Esophagus squamous epithelium (tissue), 5 donors: Measurements from ENCODE around the gene ASCL3. TPM values are rescaled to one million over a fixed set of nuclear protein-coding genes. Genes with fewer than 3 reads are reported as not detected.
A peak's percentile ranks its signal among the peaks of the same experiment; 100 is the strongest.

Experiments
- DNase-seq: peaks from one replicate; lab custom pipeline; 2025; lab: John Stamatoyannopoulos, UW
- H3K27ac ChIP-seq, 4 donors: fragments of 200-600 bp; sonication (generic); one replicate each; pipeline ENCODE4 v1.5.1; 2016 to 2019; ENCODE audit warnings: mild to moderate bottlenecking in 1 of 4
- H3K27me3 ChIP-seq, 4 donors: fragments of 200-600 bp; sonication (generic); 1 replicate in 3 of 4; 2 replicates in 1 of 4; pipeline versions ENCODE4 v1.5.1 to v1.6.0; 2017 to 2021; ENCODE audit warnings: antibody characterized with exemption in 1 of 4
- H3K36me3 ChIP-seq, 3 donors: fragments of 200-600 bp; sonication (generic); one replicate each; pipeline ENCODE4 v1.5.1; 2016 to 2019
- H3K4me1 ChIP-seq, 3 donors: fragments of 200-600 bp; sonication (generic); one replicate each; pipeline ENCODE4 v1.5.1; 2017 to 2019
- H3K4me3 ChIP-seq, 4 donors: fragments of 200-600 bp; sonication (generic); 1 replicate in 3 of 4; 2 replicates in 1 of 4; pipeline ENCODE4 v1.5.1; 2016 to 2019; ENCODE audit warnings: mild to moderate bottlenecking in 2 of 4, moderate library complexity in 1 of 4
- H3K9me3 ChIP-seq, 3 donors: fragments of 200-600 bp; sonication (generic); one replicate each; pipeline ENCODE4 v1.5.1; 2016 to 2019
- CTCF ChIP-seq, 6 experiments: fragments of 450-650 bp in 4 of 6; fragments of 200-600 bp in 2 of 6; sonication (generic) in 2 of 6; IDR thresholded peaks; one replicate each; pipeline ENCODE4 v1.5.1; 2016 to 2019; ENCODE audit warnings: antibody characterized with exemption in 6 of 6, mild to moderate bottlenecking in 4 of 6, moderate library complexity in 4 of 6
- POLR2A ChIP-seq, 4 donors: fragments of 450-650 bp; IDR thresholded peaks; one replicate each; pipeline ENCODE4 v1.6.1; 2017; ENCODE audit warnings: antibody characterized with exemption in 4 of 4, mild to moderate bottlenecking in 4 of 4, moderate library complexity in 3 of 4
- WGBS, 2 donors: methylation state at CpG; one replicate each; pipeline ENCODE4 v1.1.5; 2018; 5-methylcytosine and 5-hydroxymethylcytosine counted together
- intact Hi-C: fragments of 100-400 bp; cut with DNase I; formaldehyde crosslinking; loops from one replicate; pipeline ENCODE4 v1.15.0; 2022
- total RNA-seq, 4 donors: library from RNA; depleted of rRNA; stranded (reverse); fragments of >200 nt; gene quantifications; one replicate each; pipeline ENCODE4 v1.1.0, GENCODE V29; 2016
- donor health status: DM: yes; HTN: yes; CAD: no.

Gene ASCL3
- total RNA-seq, 4 donors from 2014 or later: not detected

- peak; percentile 56 for DNase-seq
- peak within 1 kb of the TSS; percentile 92 to 97 (median 96) for H3K27ac ChIP-seq
- no peaks in the 10 kb centered on the region for H3K27me3 ChIP-seq
- peak within 1 kb of the TSS; percentile 92 to 96 (median 94) for H3K4me3 ChIP-seq
- H3K36me3 ChIP-seq: peaks cover 0 to 5% (median 4%) of the 10 kb centered on the region in 3 donors
- 5% methylated on average over 8 of the region's 68 CpGs; no CpG with 5 or more reads in 1 of the 2 donors for WGBS, 2 donors
- intact Hi-C loops: no loop called here
- peaks cover 2 to 71% (median 42%) of the 10 kb centered on the region in 3 donors for H3K4me1 ChIP-seq
- TF ChIP-seq POLR2A (IDR thresholded peaks at IDR 0.05) (peak in 3 of 4 donors; percentile 18 to 61 (median 59)), CTCF (IDR thresholded peaks at IDR 0.05) (peak in 2 of 6 experiments; percentile 6 to 19)
- no peaks in the 10 kb centered on the region for H3K9me3 ChIP-seq
Observed at GRCh38 chr11:8911029-8911823, 31.6 kb downstream of the ASCL3 start, which contains the start of gene AKIP1. TSS of gene AKIP1 (plus strand) at chr11:8911189. CDS start at chr11:8911450, 261 bp downstream.

GRCh38 chr11:8910649-8911026, 32.2 kb downstream of the ASCL3 start:
- no peaks in the 10 kb centered on the region for H3K9me3 ChIP-seq
- no peak for DNase-seq
- H3K36me3 ChIP-seq: no peaks in the 10 kb centered on the region
- intact Hi-C loops: no loop called here
- peak overlapping the region; percentile 92 to 97 (median 96) for H3K27ac ChIP-seq
- 0% methylated on average over 3 of the region's 19 CpGs for WGBS, 2 donors
- TF ChIP-seq CTCF (IDR thresholded peaks at IDR 0.05): no peak
- TF ChIP-seq POLR2A (IDR thresholded peaks at IDR 0.05): no peak
- H3K4me1 ChIP-seq: peaks cover 6 to 77% (median 45%) of the 10 kb centered on the region in 3 donors
- peak overlapping the region; percentile 92 to 96 (median 94) for H3K4me3 ChIP-seq
- H3K27me3 ChIP-seq: no peaks in the 10 kb centered on the region

- Histone ChIP-seq H3K36me3 (no peaks in the 10 kb centered on the region), H3K4me3 (no peak overlapping the region), H3K27ac (peak overlapping the region in 3 of 4 donors; percentile 11 to 63 (median 50)), H3K27me3 (no peaks in the 10 kb centered on the region), H3K9me3 (no peaks in the 10 kb centered on the region), H3K4me1 (peaks cover 6 to 65% (median 27%) of the 10 kb centered on the region in 3 donors)
- TF ChIP-seq POLR2A (IDR thresholded peaks at IDR 0.05) (no peak), CTCF (IDR thresholded peaks at IDR 0.05) (no peak)
- intact Hi-C loops: no loop called here
- DNase-seq: no peak
Observed at GRCh38 chr11:8908099-8908498, 34.7 kb downstream of the ASCL3 start.

- Histone ChIP-seq H3K4me1 (peaks cover 6 to 57% (median 23%) of the 10 kb centered on the region in 3 donors), H3K36me3 (no peaks in the 10 kb centered on the region), H3K4me3 (no peak overlapping the region), H3K27ac (peak overlapping the region in 3 of 4 donors; percentile 21 to 63 (median 50)), H3K27me3 (no peaks in the 10 kb centered on the region), H3K9me3 (no peaks in the 10 kb centered on the region)
- no peak for DNase-seq
- intact Hi-C loops: no loop called here
- WGBS, 2 donors: 73 to 75% methylated on average over 1 of the region's 1 CpG
- no peak for TF ChIP-seq CTCF (IDR thresholded peaks at IDR 0.05)
- TF ChIP-seq POLR2A (IDR thresholded peaks at IDR 0.05): no peak
Observed at GRCh38 chr11:8907116-8907515, 35.7 kb downstream of the ASCL3 start.

GRCh38 chr11:8905528-8906165, 37.2 kb downstream of the ASCL3 start:
- peak overlapping the region in 3 of 4 donors; percentile 35 to 75 (median 63) for H3K27ac ChIP-seq
- WGBS, 2 donors: 35 to 41% methylated on average over 5 of the region's 5 CpGs

More at GRCh38 chr11:8905528-8906165, 37.2 kb downstream of the ASCL3 start:
- DNase-seq: no peak
- no peaks in the 10 kb centered on the region for H3K36me3 ChIP-seq
- H3K27me3 ChIP-seq: no peaks in the 10 kb centered on the region
- H3K4me3 ChIP-seq: no peak overlapping the region
- H3K4me1 ChIP-seq: peaks cover 6 to 53% (median 22%) of the 10 kb centered on the region in 3 donors
- no peaks in the 10 kb centered on the region for H3K9me3 ChIP-seq
- TF ChIP-seq POLR2A (IDR thresholded peaks at IDR 0.05) (no peak), CTCF (IDR thresholded peaks at IDR 0.05) (no peak)
- intact Hi-C loops: no loop called here
